GM19043 (cell line): ENCODE data around the gene MAML2.

Experiments used
- ATAC-seq: cut with Tn5 transposase; IDR thresholded peaks from one replicate; pipeline ENCODE4 v1.9.1; 2021; ENCODE audit warnings: low read depth; ENCODE audit not compliant: unreplicated experiment

The MAML2 gene

GRCh38 chr11:96246718-96247552 is 96.1 kb downstream of the MAML2 start:
- ATAC-seq = no peak

- ATAC-seq = peak; percentile 90
Measured at GRCh38 chr11:96242971-96243647, 99.9 kb downstream of the MAML2 start.

GRCh38 chr11:96242191-96242847 is 100.7 kb downstream of the MAML2 start:
- no peak for ATAC-seq

GRCh38 chr11:96241331-96241841 is 101.6 kb downstream of the MAML2 start:
- ATAC-seq = no peak

GRCh38 chr11:96238563-96239135 is 104.3 kb downstream of the MAML2 start:
- ATAC-seq = no peak

GRCh38 chr11:96237766-96238266 is 105.2 kb downstream of the MAML2 start:
- ATAC-seq = no peak

- peak; percentile 97 for ATAC-seq
Measured at GRCh38 chr11:96235751-96236150, 107.2 kb downstream of the MAML2 start.

GRCh38 chr11:96234866-96235441 is 108.0 kb downstream of the MAML2 start:
- no peak for ATAC-seq

- ATAC-seq = no peak
Measured at GRCh38 chr11:96232132-96232531, 110.9 kb downstream of the MAML2 start.

GRCh38 chr11:96230686-96231085 is 112.3 kb downstream of the MAML2 start:
- no peak for ATAC-seq

GRCh38 chr11:96229354-96229977 is 113.5 kb downstream of the MAML2 start:
- ATAC-seq = no peak

GRCh38 chr11:96228910-96229309 is 114.1 kb downstream of the MAML2 start:
- no peak for ATAC-seq

- no peak for ATAC-seq
Measured at GRCh38 chr11:96228473-96228891, 114.5 kb downstream of the MAML2 start.

GRCh38 chr11:96227244-96227643 is 115.8 kb downstream of the MAML2 start:
- ATAC-seq = no peak

- ATAC-seq = no peak
Measured at GRCh38 chr11:96223083-96223482, 119.9 kb downstream of the MAML2 start.

- ATAC-seq = no peak
Measured at GRCh38 chr11:96222102-96222501, 120.9 kb downstream of the MAML2 start.

- ATAC-seq = no peak
Measured at GRCh38 chr11:96221244-96222070, 121.5 kb downstream of the MAML2 start.

- no peak for ATAC-seq
Measured at GRCh38 chr11:96219981-96220623, 122.9 kb downstream of the MAML2 start.
